ENCODE data around the gene APOBR.

Gene APOBR

DNA sequence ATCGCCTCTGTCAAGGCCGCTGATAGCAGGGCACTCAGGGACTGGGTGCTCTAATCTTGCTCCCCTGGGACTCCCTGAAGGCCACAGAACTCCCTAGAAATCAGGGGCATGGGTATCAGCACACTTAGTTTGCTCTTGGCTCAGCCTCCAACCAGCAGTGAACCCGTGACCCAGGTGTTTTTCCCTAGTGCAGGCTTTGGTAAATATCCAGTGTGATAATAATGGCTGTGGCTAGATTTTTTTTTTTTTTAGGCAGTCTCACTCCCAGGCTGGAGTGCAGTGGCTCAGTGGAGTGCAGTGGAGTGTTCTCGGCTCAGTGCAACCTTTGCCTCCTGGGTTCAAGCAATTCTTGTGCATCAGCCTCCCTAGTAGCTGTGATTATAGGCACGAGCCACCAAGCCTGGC, 34.0 kb downstream of the APOBR start:
- no peak overlapping the region for H3K4me3 ChIP-seq (ENCODE audit: control insufficient read depth, low read depth, low read length)
- no peak for DNase-seq (ENCODE audit: low read depth)
- TF ChIP-seq CTCF (IDR thresholded peaks at IDR 0.05; ENCODE audit: control insufficient read depth, insufficient read depth, low read depth, low read length, missing control alignments) = no peak

- no peak for DNase-seq (ENCODE audit: low read depth)
- no peak for TF ChIP-seq CTCF (IDR thresholded peaks at IDR 0.05; ENCODE audit: control insufficient read depth, insufficient read depth, low read depth, low read length, missing control alignments)
- no peak overlapping the region for H3K4me3 ChIP-seq (ENCODE audit: control insufficient read depth, low read depth, low read length)
Measured at GRCh38 chr16:28529124-28529523, 34.7 kb downstream of the APOBR start.

GRCh38 chr16:28531777-28532744, 37.6 kb downstream of the APOBR start:
- no peak for DNase-seq (ENCODE audit: low read depth)
- no peak for TF ChIP-seq CTCF (IDR thresholded peaks at IDR 0.05; ENCODE audit: control insufficient read depth, insufficient read depth, low read depth, low read length, missing control alignments)
- no peak overlapping the region for H3K4me3 ChIP-seq (ENCODE audit: control insufficient read depth, low read depth, low read length)

- no peak for DNase-seq (ENCODE audit: low read depth)
- H3K4me3 ChIP-seq (ENCODE audit: control insufficient read depth, low read depth, low read length) = no peak overlapping the region
- TF ChIP-seq CTCF (IDR thresholded peaks at IDR 0.05; ENCODE audit: control insufficient read depth, insufficient read depth, low read depth, low read length, missing control alignments) = no peak
Measured at GRCh38 chr16:28532940-28533647, 38.7 kb downstream of the APOBR start.

GRCh38 chr16:28534542-28535373, 40.3 kb downstream of the APOBR start:
- peak; percentile 61 for DNase-seq (ENCODE audit: low read depth)
- H3K4me3 ChIP-seq (ENCODE audit: control insufficient read depth, low read depth, low read length) = no peak overlapping the region
- no peak for TF ChIP-seq CTCF (IDR thresholded peaks at IDR 0.05; ENCODE audit: control insufficient read depth, insufficient read depth, low read depth, low read length, missing control alignments)

DNA sequence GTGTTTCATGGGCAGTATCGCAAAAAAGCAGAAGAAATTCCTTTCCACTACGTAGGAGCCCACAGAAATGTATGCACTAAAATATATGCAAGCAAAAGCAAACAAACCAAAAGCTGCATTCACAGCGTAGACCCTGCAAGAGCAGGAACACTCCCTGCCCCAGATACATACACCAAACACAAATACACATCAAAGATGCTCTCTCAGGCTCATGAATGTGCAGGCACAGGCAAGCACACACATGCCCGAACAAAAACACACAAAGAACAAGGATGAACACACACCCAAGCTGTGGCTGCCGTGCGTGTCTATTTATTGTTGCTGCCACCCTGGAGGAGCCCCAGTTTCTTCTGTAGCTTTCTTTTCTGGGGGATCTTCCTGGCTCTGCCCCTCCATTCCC, 42.6 kb downstream of the APOBR start:
- H3K4me3 ChIP-seq (ENCODE audit: control insufficient read depth, low read depth, low read length) = peak overlapping the region; percentile 57
- DNase-seq (ENCODE audit: low read depth) = no peak
- TF ChIP-seq CTCF (IDR thresholded peaks at IDR 0.05; ENCODE audit: control insufficient read depth, insufficient read depth, low read depth, low read length, missing control alignments) = no peak
